Measurements from ENCODE around the gene COPS9. TPM values are rescaled to one million over a fixed set of nuclear protein-coding genes. Genes with fewer than 3 reads are reported as not detected.

COPS9 gene
- total and polyA plus RNA-seq, 7 experiments from 2014 or later: 53.7 to 297 (median 75.6) TPM

GRCh38 chr2:240170354-240170735 is 34.2 kb upstream of the COPS9 start:
- no peak for DNase-seq
- no peak overlapping the region for H3K27ac Mint-ChIP-seq
- Histone ChIP-seq H3K4me3 (ENCODE audit: low read length) (no peak overlapping the region), H3K36me3 (ENCODE audit: control insufficient read depth in 2 of 3, insufficient read depth in 3 of 3, low read length in 3 of 3) (no peaks in the 10 kb centered on the region), H3K27me3 (ENCODE audit: control insufficient read depth in 2 of 2, insufficient read depth in 2 of 2, low read length in 2 of 2) (no peaks in the 10 kb centered on the region), H3K9me3 (ENCODE audit: control insufficient read depth in 2 of 3, low read length in 3 of 3) (no peaks in the 10 kb centered on the region), H3K4me1 (ENCODE audit: control insufficient read depth in 2 of 2, insufficient read depth in 2 of 2, low read length in 2 of 2) (no peaks in the 10 kb centered on the region), H3K27ac (ENCODE audit: low read depth, low read length) (no peak overlapping the region)
- ChIA-PET POLR2A (no interaction called here), CTCF (no interaction called here)
- no peak for ATAC-seq
- intact Hi-C loops (cut with micrococcal nuclease): no loop called here
- H3K36me3 Mint-ChIP-seq: no peaks in the 10 kb centered on the region
- H3K4me1 Mint-ChIP-seq: no peaks in the 10 kb centered on the region
- peaks cover 0 to 27% (median 6%) of the 10 kb centered on the region in 5 donors for H3K27me3 Mint-ChIP-seq
- H3K9me3 Mint-ChIP-seq: peaks cover 0 to 4% (median 0%) of the 10 kb centered on the region in 11 donors
- no peak overlapping the region for H3K4me3 Mint-ChIP-seq

- Mint-ChIP-seq H3K36me3 (no peaks in the 10 kb centered on the region), H3K9me3 (peaks cover 0 to 5% (median 0%) of the 10 kb centered on the region in 11 donors), H3K27me3 (peaks cover 0 to 25% (median 5%) of the 10 kb centered on the region in 5 donors), H3K27ac (no peak overlapping the region), H3K4me3 (no peak overlapping the region), H3K4me1 (no peaks in the 10 kb centered on the region)
- POLR2A ChIA-PET: no interaction called here
- intact Hi-C loops (cut with micrococcal nuclease): no loop called here
- Histone ChIP-seq H3K4me3 (ENCODE audit: low read length) (no peak overlapping the region), H3K27ac (ENCODE audit: low read depth, low read length) (no peak overlapping the region), H3K36me3 (ENCODE audit: control insufficient read depth in 2 of 3, insufficient read depth in 3 of 3, low read length in 3 of 3) (no peaks in the 10 kb centered on the region), H3K27me3 (ENCODE audit: control insufficient read depth in 2 of 2, insufficient read depth in 2 of 2, low read length in 2 of 2) (no peaks in the 10 kb centered on the region), H3K4me1 (ENCODE audit: control insufficient read depth in 2 of 2, insufficient read depth in 2 of 2, low read length in 2 of 2) (no peaks in the 10 kb centered on the region), H3K9me3 (ENCODE audit: control insufficient read depth in 2 of 3, low read length in 3 of 3) (no peaks in the 10 kb centered on the region)
- no peak for ATAC-seq
- no peak for DNase-seq
- CTCF ChIA-PET: no interaction called here
These were observed 33.6 kb upstream of the COPS9 start for GRCh38 chr2:240169486-240170353.

- Histone ChIP-seq H3K27me3 (ENCODE audit: control insufficient read depth in 2 of 2, insufficient read depth in 2 of 2, low read length in 2 of 2) (no peaks in the 10 kb centered on the region), H3K27ac (ENCODE audit: low read depth, low read length) (no peak overlapping the region), H3K4me3 (ENCODE audit: low read length) (no peak overlapping the region), H3K4me1 (ENCODE audit: control insufficient read depth in 2 of 2, insufficient read depth in 2 of 2, low read length in 2 of 2) (no peaks in the 10 kb centered on the region), H3K36me3 (ENCODE audit: control insufficient read depth in 2 of 3, insufficient read depth in 3 of 3, low read length in 3 of 3) (no peaks in the 10 kb centered on the region), H3K9me3 (ENCODE audit: control insufficient read depth in 2 of 3, low read length in 3 of 3) (no peaks in the 10 kb centered on the region)
- intact Hi-C loops (cut with micrococcal nuclease): no loop called here
- H3K27ac Mint-ChIP-seq: no peak overlapping the region
- DNase-seq: no peak
- no peaks in the 10 kb centered on the region for H3K4me1 Mint-ChIP-seq
- CTCF ChIA-PET: no interaction called here
- H3K9me3 Mint-ChIP-seq: peaks cover 0 to 13% (median 0%) of the 10 kb centered on the region in 11 donors
- peaks cover 0 to 18% (median 0%) of the 10 kb centered on the region in 5 donors for H3K27me3 Mint-ChIP-seq
- H3K36me3 Mint-ChIP-seq: no peaks in the 10 kb centered on the region
- POLR2A ChIA-PET: no interaction called here
- ATAC-seq: no peak
- H3K4me3 Mint-ChIP-seq: no peak overlapping the region
These were observed 32.6 kb upstream of the COPS9 start for GRCh38 chr2:240168546-240169361.

GRCh38 chr2:240168041-240168440 is 31.9 kb upstream of the COPS9 start:
- ChIA-PET POLR2A (no interaction called here), CTCF (no interaction called here)
- no peaks in the 10 kb centered on the region for H3K36me3 Mint-ChIP-seq
- no peaks in the 10 kb centered on the region for H3K4me1 Mint-ChIP-seq
- no peak overlapping the region for H3K27ac Mint-ChIP-seq
- H3K27ac ChIP-seq (ENCODE audit: low read depth, low read length): no peak overlapping the region
- no peaks in the 10 kb centered on the region for H3K36me3 ChIP-seq (ENCODE audit: control insufficient read depth in 2 of 3, insufficient read depth in 3 of 3, low read length in 3 of 3)
- H3K27me3 Mint-ChIP-seq: peaks cover 0 to 18% (median 0%) of the 10 kb centered on the region in 5 donors
- H3K4me3 Mint-ChIP-seq: no peak overlapping the region
- intact Hi-C loops (cut with micrococcal nuclease): no loop called here
- DNase-seq (no peak), ATAC-seq (no peak)
- no peaks in the 10 kb centered on the region for H3K9me3 ChIP-seq (ENCODE audit: control insufficient read depth in 2 of 3, low read length in 3 of 3)
- H3K4me3 ChIP-seq (ENCODE audit: low read length): no peak overlapping the region
- H3K27me3 ChIP-seq (ENCODE audit: control insufficient read depth in 2 of 2, insufficient read depth in 2 of 2, low read length in 2 of 2): no peaks in the 10 kb centered on the region
- H3K9me3 Mint-ChIP-seq: peaks cover 0 to 15% (median 0%) of the 10 kb centered on the region in 11 donors
- no peaks in the 10 kb centered on the region for H3K4me1 ChIP-seq (ENCODE audit: control insufficient read depth in 2 of 2, insufficient read depth in 2 of 2, low read length in 2 of 2)

- Histone ChIP-seq H3K4me1 (ENCODE audit: control insufficient read depth in 2 of 2, insufficient read depth in 2 of 2, low read length in 2 of 2) (no peaks in the 10 kb centered on the region), H3K27me3 (ENCODE audit: control insufficient read depth in 2 of 2, insufficient read depth in 2 of 2, low read length in 2 of 2) (no peaks in the 10 kb centered on the region), H3K36me3 (ENCODE audit: control insufficient read depth in 2 of 3, insufficient read depth in 3 of 3, low read length in 3 of 3) (no peaks in the 10 kb centered on the region), H3K4me3 (ENCODE audit: low read length) (no peak overlapping the region), H3K27ac (ENCODE audit: low read depth, low read length) (no peak overlapping the region), H3K9me3 (ENCODE audit: control insufficient read depth in 2 of 3, low read length in 3 of 3) (no peaks in the 10 kb centered on the region)
- Mint-ChIP-seq H3K27ac (no peak overlapping the region), H3K27me3 (peaks cover 0 to 18% (median 0%) of the 10 kb centered on the region in 5 donors), H3K36me3 (no peaks in the 10 kb centered on the region), H3K9me3 (peaks cover 0 to 15% (median 0%) of the 10 kb centered on the region in 11 donors), H3K4me1 (no peaks in the 10 kb centered on the region), H3K4me3 (no peak overlapping the region)
- CTCF ChIA-PET: no interaction called here
- intact Hi-C loops (cut with micrococcal nuclease): no loop called here
- ATAC-seq (no peak), DNase-seq (no peak)
- POLR2A ChIA-PET: no interaction called here
These were observed 31.4 kb upstream of the COPS9 start for GRCh38 chr2:240167588-240167880.

- intact Hi-C loops (cut with micrococcal nuclease): no loop called here
These were observed 30.9 kb upstream of the COPS9 start for GRCh38 chr2:240166761-240167587.

More at GRCh38 chr2:240166761-240167587, 30.9 kb upstream of the COPS9 start:
- peaks cover 0 to 21% (median 0%) of the 10 kb centered on the region in 5 donors for H3K27me3 Mint-ChIP-seq
- H3K9me3 Mint-ChIP-seq: peaks cover 0 to 15% (median 0%) of the 10 kb centered on the region in 11 donors
- no peaks in the 10 kb centered on the region for H3K4me1 Mint-ChIP-seq
- Histone ChIP-seq H3K36me3 (ENCODE audit: control insufficient read depth in 2 of 3, insufficient read depth in 3 of 3, low read length in 3 of 3) (no peaks in the 10 kb centered on the region), H3K9me3 (ENCODE audit: control insufficient read depth in 2 of 3, low read length in 3 of 3) (no peaks in the 10 kb centered on the region), H3K27me3 (ENCODE audit: control insufficient read depth in 2 of 2, insufficient read depth in 2 of 2, low read length in 2 of 2) (no peaks in the 10 kb centered on the region), H3K4me1 (ENCODE audit: control insufficient read depth in 2 of 2, insufficient read depth in 2 of 2, low read length in 2 of 2) (no peaks in the 10 kb centered on the region), H3K27ac (ENCODE audit: low read depth, low read length) (no peak overlapping the region), H3K4me3 (ENCODE audit: low read length) (no peak overlapping the region)
- ATAC-seq (no peak), DNase-seq (no peak)
- H3K27ac Mint-ChIP-seq: no peak overlapping the region
- H3K36me3 Mint-ChIP-seq: no peaks in the 10 kb centered on the region
- ChIA-PET CTCF (no interaction called here), POLR2A (no interaction called here)
- no peak overlapping the region for H3K4me3 Mint-ChIP-seq

All from naive thymus-derived CD4-positive, alpha-beta T cell (primary cell).